ENCODE measurements around the gene NTN3.

Gene NTN3

DNA sequence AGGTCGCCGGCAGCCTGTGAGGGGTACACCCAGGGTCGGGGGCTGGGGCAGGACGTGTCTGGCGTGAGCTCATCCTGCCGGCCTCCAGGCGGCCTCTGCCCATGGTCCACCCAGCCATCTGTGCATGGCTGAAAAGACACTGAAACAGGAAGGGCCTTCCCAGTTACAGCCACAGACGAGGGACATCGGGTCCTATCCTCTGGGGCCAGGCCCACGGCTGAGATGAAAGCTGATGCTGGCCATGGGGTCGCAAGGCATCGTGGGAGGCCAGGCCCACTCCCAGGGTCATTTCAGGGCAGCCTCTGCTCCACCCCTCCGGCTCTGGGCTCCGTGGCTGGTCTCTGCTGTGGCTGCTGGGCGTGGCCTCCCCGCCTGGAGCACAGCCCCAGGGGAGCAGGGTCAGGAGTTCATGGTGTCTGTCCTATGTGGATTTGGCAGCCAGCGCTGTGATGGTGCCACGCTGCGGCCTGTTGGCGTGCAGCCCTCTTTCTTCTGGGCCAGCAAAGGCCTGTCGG is 26.1 kb downstream of the NTN3 start:
- DNase-seq (ENCODE audit: low read depth in 2 of 2), result no peak

DNA sequence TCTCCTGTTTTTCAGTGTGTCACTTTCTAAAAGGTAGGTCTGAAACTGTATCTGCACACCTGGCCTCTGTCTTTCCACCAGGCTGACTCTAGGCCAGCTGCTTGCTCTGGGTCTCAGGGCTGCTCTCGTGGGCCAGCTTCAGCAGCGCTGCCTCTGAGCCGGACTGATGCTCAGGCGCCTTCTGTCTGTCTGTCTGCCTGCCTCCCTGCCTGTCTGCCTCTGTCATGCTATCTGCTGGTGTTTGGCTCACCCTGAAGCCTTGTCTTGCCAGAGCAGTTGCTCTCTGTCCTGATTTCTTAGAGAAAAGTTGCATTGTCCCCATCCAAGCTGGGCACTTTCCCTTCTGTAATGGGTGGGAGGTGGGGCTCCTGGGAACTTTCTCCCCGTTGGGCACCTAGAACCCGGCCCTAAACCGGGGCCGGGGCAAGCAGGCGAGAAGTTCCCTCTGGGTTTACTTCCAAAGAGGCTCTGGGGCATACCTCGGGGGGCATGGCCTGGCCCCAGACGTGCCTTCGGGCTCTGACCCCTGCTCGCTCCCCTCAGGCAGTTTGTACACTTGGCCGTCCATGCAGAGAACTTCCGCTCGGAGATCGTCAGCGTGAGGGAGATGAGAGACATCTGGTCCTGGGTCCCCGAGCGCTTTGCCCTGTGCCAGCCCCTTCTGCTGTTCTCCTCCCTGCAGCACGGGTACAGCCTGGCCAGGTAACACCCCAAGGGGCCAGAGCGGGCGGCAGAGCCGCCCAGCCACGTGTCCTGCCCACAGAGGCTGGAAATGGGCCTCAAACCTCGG is 26.8 kb downstream of the NTN3 start:
- no peak for DNase-seq (ENCODE audit: low read depth in 2 of 2)

DNA sequence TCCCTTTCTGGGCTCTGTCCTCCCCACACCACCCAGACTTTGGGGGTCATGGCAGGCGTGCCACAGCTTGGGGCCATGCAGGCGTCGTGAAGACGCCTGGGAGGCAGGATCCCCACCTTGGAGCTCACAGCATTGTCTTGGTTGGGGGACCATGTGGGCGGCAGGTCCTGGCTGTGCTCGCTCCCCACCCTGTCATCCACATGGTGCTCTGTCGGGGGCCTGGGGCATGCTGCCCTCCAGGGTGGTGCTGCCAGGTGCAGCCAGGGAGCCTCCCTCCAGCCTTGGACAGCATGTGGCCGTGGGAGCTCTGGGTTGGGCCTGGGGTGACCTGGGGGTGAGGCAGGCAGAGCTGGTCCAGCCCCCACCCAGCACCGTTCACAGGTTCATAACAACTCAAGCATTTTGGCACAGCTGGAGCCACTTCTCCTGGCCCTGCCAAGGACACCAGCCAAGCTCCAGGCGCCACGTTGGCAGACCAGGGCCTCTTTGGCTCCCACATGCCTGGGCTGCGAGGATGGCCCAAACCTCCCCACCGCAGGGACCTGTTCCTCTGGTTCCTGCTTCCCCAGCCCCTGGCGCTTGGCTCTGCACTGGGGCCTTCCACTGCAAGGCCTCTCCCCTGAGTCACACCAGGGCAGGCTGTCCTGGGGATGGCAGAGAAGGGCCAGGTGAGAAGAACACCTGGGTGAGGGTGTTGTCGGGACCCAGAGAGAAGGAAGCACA is 27.6 kb downstream of the NTN3 start:
- DNase-seq (ENCODE audit: low read depth in 2 of 2), result no peak

DNA sequence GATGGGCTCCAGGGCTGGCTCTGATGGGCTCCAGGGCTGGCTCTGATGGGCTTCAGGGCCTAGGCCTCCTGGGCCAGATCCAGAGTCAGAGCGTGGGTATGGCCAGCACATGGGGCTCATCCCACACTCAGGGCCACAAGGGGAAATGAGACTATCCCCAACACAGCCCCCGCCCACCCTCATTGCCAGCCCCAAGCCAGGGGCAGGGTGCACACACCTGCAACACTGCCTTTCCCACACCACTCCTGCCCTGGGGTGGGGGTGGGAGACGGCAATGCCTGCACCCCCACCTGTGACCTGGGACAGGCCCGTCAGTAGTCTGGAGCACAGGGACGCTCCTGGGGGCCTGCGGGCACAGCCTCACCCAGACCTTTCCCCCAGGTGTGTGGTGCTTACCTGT is 28.4 kb downstream of the NTN3 start:
- no peak for DNase-seq (ENCODE audit: low read depth in 2 of 2)

DNA sequence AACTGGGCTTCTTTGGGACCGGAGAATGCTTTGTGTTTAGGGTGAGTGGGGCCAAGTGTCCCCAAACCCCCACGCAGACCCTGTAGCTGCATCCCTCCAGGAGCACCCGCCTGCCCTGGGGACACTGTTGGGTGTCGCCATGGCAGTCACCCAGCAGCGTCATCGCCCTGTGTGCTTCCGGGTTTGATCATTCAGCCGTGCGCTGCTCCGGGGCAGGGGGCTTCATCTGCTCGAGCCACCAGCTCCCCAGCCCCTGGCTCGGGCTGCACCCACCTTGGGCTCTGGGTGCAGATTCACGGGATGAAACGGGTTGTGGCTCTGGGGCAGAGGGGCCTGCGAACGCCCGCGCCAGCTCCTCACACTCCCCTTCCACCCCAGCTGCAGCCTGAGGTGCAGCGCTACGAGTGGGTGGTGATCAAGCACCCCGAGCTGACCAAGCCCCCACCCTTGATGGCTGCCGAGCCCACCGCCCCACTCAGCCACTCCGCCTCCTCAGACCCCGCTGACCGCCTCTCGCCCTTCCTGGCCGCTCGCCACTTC is 28.9 kb downstream of the NTN3 start:
- no peak for DNase-seq (ENCODE audit: low read depth in 2 of 2)

DNA sequence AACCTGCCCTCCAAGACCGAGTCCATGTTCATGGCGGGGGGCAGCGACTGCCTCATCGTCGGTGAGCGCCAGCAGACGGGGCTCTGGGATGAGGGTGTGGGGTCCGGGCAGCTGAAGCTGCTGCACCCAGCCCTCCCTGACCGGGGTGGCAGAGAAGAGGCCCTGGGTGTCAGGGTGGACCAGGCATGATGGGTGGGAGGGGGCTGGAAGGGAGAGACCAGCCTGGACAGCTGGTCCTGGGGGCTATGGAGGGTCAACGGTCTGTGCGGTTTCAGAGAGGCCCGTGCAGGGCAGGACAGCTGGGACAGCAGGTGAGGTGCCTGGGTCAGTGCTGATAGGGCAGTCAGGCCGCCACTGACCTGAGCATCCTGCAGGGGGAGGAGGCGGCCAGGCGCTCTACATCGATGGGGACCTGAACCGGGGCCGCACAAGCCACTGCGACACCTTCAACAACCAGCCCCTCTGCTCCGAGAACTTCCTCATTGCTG is 29.4 kb downstream of the NTN3 start:
- no peak for DNase-seq (ENCODE audit: low read depth in 2 of 2)

DNA sequence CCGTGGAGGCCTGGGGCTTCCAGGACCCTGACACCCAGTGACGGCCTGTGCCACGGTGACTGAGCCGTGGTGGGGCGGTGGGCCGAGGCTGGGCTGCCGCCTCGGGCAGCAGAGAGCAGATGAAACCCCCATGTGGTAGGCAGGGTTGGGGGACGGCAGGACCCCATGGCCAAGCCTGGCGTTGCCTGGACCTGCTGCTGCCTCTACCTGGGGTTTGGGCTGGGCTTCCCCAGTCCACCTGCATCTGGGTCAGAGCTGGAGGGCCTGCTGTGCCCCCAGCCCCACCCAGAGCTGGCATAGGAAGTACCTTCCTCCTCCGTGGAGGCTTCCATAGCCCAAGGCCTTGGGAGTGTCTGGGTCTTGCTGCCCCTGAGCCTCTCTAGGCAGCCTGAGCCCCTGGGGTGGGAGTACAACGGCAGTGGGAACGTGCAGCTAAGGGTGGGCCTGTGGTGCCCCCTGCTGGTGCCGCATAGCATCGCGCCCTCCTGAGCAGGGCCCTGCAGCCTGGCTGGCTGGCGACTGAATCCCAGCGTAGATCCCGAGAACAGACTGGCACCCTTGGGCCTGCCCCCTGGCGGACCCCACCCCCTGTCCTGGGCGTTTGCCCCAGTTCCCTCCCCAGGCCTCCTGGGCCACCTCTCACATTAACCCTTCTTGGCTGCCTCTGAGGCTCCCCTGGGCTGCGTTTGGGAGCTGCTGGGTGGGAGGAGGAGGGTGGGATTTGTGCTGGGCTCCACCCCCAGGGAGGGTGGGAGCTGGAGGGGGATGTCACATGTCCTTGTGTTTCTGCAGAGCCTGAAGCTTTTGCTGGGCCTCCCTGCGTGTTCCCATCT is 30.0 kb downstream of the NTN3 start:
- peak in 1 of 2 experiments; percentile 24 for DNase-seq (ENCODE audit: low read depth in 2 of 2)

DNA sequence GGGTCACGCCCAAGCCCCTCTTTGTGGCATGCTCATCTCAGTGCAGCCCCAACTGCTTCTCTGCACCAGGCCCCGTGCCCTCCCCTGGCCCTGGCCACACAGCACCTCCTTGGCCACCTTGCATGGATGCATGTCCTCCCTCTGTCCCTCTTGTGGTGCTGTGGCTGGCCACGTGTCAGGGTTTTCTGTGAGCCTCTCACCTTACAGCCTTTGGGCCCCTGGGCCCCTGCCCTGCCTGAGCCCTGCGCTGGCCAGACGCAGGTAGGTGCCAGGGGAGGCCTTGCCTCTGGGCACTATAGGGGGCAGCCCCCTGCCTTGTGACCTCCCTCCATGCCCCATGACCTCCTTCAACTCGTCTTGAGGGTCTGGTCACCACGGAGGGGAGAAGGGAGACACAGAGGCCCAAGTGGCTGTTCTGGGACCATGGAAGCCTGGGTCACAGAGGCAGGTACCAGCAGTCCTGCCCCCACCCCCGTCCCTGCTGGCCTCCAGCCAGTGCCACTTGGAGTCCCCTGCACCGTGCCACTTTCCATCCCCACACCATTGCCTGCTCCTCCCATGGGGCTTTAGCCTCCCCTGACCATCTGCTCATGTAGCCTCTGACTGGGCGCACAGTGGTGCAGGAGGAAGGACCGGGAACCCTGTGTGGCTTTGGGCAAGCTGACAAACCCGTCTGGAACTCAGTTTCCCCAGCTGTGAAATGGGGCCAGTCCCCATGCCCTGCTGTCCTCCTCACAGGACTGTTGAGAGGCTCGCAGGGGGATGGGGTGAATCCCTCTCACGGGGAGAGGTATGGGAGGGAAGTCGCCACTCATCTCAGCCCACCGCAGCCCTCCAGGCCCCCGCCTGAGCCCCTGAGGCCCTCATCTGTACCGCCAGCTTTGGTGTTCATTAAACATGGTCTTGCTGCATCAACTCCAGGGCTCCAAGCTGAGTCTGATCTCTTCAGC is 31.1 kb downstream of the NTN3 start:
- DNase-seq (ENCODE audit: low read depth in 2 of 2), result no peak

DNA sequence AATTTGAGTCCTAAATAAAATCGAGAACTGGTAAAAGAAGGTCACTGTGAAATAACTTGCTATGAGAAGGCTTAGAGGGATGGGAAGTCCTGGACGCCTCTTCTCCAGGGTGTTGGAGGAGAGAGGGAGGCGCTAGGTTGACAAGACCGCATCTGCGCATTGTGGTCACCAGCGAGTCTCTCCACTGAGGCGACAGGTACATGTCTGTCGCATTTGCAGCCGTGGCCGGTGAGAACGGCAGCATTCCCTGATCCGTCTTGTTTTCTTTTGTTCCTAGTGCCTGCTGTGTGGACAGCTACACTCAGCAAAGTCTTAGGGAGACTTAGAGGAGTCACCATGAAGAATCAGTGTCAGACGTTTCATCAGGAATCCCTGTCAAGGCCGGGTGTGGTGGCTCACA is 34.6 kb downstream of the NTN3 start:
- DNase-seq (ENCODE audit: low read depth in 2 of 2), result no peak

DNA sequence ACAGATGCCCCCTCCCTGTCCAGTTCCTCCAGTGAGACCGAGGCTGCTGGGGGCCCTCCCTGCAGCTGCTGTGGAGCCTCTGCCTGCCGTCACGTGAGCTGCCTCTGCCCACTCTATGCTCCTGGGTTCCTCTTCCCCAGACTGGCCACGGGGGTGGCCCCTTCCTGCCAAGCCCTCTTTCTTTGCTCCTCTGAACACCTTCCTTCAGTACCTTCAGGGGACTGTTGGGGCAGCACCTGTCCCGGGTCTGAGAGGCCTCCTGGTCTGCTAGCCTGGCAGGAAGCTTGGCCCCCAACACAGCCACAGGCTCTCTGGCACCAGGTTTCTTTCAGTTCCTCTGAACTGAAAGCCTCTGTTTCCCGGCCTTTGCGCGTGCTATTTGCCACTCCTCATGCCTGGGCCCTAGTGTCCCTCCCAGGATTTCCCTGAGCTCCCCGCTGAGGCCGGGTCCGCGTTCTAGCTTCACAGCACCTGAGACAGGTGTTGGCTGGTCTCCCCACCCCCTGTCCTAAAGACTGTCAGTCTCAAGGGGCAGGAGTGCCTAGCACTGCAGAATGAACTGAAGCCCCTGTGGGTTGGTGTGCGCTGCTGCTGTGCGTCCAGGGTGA is 36.1 kb downstream of the NTN3 start:
- DNase-seq (ENCODE audit: low read depth in 2 of 2), result no peak

DNA sequence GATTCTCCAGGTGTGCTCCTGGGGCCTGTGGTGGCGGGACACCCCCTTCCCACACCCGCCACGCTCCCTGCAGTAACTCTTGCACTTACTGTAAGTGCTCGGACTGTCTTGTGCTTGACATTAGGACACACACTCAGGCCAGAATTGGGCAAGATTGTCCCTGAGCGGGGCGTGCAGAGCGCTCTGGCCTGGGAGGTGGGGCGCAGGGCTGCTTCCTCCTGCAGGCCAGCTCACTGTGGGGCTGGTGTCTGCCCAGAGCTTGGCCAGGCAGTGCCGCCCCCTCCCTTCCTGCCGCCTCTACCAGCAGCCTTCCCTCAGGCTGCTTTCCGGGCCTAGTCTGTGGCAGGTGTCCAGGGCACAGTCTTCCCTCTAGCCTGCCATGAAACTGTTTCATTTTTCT is 36.6 kb downstream of the NTN3 start:
- no peak for DNase-seq (ENCODE audit: low read depth in 2 of 2)

DNA sequence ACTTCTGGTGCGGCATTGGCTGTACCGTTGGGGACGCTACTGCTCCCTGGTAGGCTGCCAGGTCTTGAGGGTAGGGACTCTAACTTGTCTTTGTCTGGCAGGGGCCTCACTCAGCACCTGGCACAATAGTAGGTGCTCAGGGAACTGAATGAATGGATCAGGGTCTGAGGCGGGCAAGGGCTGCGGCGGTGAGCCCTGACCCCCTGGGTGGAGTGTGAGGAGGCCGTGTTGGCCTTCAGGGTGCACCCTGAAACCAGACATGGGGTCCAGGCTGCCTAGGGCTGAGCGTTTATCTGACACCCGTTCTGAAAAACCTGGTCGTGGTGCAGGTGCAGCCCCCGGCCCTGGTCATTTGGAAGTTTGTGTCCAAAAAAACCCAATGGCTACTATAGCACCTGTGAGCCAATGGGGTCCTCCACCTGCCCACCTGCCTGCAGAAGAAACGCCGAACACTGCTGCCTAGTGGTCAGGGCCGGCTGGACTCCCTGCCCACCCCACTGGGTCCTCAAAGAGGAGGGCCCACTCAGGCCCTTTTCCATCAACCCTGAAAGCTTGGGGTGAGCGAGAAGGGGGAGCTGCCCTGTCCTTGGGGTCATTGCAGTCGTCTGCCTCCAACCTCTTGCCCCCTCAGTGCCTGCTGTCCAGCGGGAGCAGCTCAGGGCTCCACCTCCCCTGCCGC is 37.8 kb downstream of the NTN3 start:
- no peak for DNase-seq (ENCODE audit: low read depth in 2 of 2)

DNA sequence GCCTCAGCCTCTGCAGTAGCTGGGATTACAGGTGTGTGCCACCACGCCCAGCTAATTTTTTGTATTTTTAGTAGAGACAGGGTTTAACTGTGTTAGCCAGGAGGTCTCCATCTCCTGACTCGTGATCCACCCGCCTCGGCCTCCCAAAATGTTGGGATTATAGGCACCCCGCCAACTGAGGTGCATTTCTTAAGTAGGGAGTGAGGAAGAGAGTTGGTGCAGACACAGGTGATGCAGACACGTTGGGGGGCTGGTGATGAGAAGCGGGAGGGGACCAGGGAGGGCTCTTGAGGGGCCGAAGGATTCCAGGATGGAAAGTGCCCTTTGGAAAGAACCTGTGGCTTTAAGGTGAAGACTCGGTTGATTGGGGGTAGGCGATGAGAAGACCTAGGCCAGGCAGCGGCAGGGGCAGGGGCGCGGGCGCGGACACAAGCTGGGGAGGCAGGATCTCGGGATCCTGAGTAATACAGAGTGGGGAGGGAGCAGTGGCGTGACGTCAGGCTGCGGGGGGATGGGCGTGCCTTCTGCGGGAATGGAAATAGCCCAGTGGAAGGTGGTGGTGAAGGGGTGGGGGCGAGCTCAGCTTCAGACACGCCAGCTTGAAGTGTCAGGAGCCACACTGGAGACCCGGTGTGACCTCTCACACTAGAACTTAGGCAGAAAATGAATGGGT is 40.2 kb downstream of the NTN3 start:
- no peak for DNase-seq (ENCODE audit: low read depth in 2 of 2)

DNA sequence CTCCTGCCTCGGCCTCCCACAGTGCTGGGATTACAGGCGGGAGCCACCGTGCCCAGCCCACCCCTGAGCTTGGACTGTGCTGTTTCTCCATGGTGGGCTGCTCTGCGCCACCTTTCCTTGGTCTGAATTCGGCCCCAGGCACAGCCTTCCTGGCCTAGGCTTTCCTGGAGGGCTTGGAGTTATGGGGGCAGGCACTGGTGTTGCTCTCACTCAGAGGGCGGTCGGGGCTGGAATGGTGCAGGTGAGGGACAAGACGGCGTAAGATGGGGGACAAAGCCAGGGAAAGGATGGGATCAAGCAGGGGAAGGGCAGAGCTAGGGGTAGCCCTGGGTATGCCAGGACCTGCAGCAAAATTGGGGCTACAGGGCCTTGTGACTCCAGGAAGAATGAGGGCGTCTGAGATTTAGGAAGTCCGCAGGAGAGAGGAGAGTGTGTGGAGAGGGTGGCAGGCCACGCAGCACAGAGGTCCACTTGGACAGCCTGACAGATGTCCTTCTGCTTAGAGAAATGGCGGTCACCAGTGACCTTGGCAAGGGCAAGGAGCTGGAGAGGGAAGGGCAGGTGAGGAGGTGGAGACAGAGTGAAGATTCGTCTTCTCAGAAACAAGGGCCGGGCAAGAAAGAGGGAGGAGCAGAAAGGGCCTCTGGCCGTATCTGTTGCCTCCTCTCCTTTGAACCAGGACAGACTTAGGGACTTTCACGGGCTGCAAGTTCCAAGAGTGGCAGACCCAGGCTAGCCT is 41.1 kb downstream of the NTN3 start:
- DNase-seq (ENCODE audit: low read depth in 2 of 2), result no peak

DNA sequence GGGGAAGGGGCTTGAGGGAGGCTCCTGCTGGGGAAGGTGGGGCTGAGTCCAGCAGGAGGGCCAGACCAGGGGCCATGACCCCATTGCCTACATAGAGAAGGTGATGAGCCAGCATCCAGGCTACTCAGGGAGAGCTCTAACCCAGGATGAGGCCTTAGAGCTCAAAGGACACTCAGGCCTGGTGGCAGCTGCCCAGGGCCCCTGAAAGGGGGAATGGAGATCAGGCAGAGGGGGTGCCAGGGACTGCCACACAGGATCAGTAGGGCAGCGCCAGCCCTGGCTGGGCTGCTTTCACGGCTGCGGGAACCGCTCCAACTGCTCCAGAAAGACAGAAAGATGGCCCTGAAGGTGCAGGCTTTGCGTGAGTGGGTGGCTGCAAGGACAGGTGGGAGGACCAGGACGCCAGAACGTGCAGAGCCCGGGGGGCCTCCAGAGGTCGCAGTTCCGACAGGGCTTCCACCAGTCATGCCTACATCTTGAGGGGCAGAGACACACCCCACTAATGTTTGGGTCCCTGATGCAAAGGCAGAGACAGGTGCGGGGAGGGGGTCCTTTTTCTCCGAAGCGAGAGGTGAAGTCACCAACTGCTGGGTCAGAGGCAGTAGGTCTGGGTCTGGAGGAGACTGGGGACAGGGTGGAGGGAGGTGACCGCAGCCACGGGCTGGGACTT is 41.8 kb downstream of the NTN3 start:
- DNase-seq (ENCODE audit: low read depth in 2 of 2), result no peak

DNA sequence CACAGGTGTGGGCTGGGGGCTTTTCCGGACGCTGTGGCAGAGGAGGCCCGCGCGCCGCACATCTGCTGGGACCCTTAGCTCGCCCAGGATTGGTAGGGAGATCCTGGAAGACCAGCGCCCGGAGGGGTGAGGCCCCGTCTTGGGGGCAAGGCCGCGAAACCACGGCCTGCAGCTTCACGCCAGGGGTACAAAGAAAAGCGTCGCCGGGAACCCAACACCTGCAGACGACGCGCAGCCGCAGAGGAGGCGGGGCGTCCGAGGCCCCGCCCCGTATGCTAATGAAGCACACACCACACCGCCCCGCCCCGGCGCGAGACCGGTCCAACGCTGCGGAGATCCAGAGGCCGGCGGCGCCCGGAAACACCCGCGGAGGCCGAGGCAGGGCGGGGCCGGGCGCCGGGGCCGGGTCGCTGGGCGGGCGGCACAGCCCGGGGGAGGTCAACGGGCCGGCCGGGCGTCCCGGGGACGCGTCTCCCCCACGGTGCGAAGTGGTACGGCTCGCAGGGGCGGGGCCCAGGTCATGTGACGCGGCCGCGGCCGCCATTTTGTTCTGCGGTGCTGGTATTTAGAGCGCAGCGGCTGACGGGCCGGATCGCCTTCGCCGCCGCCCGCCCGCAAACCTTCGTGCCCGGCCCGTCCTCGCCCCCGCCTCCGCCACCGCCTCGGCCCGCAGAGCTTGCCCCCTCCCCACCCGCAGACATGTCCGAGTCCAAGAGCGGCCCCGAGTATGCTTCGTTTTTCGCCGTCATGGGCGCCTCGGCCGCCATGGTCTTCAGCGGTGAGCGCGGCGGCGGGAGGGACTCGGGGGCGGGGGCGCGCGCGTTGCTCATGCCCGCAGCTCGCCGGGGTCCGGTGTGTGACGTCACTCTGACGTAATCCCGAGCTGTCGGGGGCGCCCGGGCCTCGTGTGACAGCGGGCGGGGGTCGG is 42.6 kb downstream of the NTN3 start, which contains the start of gene ATP6V0C:
Gene ATP6V0C, plus strand, starts transcription at position 548 of the 928 bp plus-strand sequence. Its CDS starts 152 bp downstream, at position 700.
- peak; percentile 53 to 55 for DNase-seq (ENCODE audit: low read depth in 2 of 2)

All from fibroblast of skin of left biceps (primary cell).